HG03108 (cell line): ENCODE data around the gene LAD1.

Experiments
- ATAC-seq: cut with Tn5 transposase; IDR thresholded peaks from one replicate; pipeline ENCODE4 v1.9.1; 2021; ENCODE audit warnings: moderate library complexity; ENCODE audit not compliant: unreplicated experiment

LAD1 gene

DNA sequence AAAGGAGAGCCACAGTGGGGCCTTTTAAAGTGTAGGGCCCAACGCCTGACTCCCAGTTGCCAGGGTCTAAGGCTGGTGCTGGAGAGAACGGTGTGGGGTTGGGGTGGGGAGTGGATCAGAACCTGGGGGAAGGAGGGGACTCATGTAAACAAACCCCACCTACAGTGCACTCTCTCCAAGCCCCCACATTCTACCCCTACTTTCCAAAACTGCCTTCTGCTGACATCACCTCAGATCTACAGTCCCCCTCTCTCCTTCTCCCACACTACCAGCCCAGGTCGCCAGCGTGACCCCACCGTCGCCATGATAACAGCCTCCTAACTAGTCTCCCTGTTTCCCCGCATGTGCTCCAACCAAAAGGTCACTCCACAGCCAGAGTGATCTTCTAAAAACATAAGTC lies 48.2 kb downstream of the LAD1 start:
- ATAC-seq, result no peak

DNA sequence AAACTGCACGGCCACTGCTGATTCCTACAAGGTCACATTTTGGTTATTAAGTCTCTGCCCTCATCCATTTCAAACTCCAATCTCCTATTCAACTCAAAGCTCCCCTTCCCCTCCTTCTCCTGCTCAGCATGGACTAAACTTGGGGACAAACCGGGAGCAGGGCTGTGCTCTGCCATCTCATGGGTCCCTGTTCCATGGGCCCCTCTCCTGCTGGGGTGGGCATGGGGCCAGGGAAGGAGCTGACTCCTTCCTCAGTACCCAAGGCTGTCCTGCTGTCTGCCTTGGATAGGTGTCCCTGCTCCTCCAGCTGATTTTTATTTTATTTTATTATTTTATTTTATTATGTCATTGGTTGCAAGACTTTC lies 48.8 kb downstream of the LAD1 start:
- no peak for ATAC-seq

DNA sequence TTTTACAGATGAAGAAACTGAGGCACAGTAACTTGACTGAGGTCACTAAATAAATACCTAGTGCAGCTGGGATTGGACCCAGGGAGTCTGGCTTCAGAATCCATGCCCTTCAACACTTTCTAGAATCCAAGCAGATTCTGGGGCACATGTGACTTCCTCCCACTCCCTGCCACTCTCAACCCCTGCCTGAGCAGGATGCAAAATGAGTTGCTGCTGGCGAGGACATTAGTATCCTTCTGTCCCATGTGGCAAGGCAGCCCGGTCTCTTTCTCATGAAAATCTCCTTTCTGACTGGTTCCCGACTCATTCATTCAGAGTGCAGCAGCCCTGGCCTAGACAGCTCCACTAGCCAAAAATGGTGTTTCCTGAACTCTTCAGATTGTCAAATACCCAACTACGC lies 50.0 kb downstream of the LAD1 start:
- ATAC-seq, result no peak

DNA sequence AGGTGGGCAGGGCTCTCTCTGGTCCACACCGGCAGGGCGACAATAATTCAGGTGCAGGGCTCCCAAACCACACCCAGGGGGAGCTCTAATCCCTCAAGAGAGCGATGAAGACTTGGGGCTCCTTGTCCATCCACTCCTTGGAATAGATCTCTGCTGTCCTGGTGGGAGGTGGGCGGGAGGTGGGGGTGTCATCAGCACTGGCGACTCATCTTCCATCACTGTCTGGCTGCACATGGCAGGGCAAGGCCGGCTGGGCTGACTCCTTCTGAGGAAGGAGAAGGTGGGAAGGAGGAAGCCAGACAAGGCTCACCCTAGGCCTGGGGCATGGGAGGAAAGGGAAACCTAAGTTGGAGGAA lies 50.9 kb downstream of the LAD1 start:
- peak; percentile 49 for ATAC-seq

DNA sequence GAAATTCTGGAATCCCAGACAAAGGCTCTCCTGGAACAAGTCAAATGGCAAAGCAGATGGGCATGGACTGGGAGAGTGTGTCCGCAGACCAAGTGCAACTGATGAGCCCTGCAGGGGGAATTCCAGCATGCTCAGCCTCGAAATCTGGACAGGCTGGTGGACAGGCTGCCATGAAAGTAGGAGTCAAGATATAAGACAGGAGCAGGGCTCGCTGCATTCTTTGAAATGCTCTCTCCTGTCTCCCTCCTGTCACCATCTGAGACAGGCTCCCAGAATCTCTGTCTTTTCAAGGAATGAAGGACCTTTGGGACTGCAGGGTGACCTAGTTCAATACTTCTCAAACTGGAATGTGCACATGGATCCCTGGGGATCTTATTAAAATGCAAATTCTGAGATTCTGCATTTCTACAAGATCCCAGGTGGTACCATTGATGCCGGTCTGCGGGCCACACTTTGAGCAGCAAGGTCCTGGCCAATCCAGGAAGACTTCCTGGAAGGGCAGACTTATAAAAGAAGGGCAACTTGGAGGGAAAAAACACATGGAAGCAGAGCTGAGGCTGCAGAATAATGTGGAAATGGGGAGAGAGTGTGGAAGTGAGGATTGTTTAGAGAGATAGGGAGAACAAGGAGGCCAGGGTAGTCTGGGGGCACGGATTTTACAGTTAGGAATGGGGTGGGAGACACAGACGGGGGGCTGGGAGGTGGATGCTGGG lies 51.5 kb downstream of the LAD1 start:
- no peak for ATAC-seq

DNA sequence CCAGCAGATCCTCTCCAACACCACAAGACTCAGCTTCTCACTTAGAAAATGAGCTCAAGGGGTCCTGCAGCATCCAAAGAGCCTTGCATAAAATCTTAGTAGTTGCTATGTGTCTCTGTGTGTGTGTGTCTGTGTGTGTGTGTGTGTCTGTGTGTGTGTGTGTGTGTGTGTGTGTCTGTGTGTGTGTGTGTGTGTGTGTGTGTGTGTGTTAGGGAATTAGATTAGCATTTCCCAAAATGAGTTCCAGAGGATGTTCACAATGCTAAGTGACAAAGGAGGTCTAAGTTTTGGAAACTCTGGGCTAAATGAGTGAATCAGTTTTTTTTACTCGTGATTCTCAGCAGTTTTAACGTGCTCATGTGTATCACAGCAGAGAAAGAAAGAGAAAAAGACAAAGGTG lies 52.1 kb downstream of the LAD1 start:
- ATAC-seq, result no peak

DNA sequence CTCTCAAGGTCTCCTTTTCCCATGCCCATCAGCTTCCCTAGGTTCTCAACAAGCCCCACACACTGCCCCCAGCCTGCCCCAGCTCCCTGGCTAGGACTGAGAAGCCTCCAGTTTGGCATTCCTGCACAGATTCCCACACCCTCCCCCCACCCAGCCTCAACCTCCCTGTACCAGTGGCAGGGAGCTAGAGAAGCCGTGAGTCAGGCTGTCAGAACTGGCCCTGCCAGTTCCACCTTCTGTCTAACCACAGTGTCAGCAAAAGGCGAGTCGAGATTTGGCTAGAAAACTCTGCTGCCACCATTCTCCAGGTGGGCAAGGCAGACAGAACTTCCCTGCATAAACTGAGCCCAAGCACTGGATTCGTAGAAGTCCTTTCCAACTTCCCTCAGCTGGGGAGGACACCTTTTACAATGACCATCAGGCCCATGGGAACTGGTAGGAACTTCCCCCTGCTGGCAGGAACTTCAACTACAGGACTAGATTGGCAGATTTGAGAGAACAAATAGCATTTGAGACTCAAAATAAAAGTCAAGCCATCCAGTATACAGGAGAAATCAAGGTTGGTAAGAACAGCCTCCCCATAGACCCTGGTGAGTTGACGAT lies 52.7 kb downstream of the LAD1 start:
- no peak for ATAC-seq

DNA sequence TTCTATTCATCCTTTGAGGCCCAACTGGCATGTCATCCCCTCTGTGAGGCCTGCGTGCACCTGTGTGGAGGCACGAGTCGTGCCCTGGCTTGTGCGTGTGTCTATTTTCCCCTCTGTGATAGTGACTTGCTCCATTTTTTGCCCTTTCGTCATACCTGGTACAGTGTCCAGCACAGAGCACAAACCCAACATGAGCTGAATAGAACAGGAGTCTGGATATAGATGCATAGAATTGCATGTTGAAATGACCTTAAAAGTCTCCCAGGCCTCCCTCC lies 54.1 kb downstream of the LAD1 start:
- no peak for ATAC-seq

DNA sequence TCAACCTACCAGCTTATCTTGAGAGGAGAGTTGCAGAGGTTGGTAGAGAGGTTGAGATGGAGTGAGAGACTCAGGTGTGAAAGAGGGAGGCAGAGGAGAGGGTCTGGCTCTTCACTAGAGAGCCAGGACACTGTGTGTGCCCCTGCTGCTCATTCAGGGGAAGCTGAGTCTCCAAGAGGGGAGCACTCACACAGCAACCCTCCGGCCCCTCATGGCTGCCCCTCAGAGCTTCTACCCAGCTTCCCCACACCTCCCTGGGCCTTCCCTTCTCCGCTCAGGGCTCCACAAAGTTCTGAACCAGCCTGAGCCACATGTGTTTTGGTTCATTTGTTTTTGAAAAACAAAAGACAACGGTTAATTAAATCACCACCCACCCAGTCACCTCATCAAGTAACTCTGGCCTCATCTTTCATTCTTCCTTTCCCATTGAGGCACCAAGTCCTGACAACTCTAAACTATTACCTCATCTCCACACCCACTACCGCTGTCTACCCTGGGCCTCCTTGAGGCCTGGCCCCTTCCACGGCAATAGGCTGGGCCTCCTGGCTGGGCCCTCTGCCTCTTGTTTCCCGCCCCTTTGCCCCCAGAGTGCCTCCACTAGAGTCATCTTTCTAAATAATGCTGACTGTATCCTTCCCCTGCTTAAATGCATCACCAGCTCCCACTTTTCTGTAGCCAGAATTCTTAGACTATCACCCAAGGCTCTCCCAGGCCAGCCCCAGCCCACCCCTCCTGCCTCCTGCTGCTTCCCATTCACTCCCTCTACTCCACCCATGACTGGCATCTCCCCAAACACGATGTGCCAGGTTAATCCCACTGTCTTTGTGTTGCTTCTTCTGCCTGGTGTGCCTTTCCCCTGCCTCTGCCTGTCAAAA lies 54.7 kb downstream of the LAD1 start:
- ATAC-seq, result no peak

DNA sequence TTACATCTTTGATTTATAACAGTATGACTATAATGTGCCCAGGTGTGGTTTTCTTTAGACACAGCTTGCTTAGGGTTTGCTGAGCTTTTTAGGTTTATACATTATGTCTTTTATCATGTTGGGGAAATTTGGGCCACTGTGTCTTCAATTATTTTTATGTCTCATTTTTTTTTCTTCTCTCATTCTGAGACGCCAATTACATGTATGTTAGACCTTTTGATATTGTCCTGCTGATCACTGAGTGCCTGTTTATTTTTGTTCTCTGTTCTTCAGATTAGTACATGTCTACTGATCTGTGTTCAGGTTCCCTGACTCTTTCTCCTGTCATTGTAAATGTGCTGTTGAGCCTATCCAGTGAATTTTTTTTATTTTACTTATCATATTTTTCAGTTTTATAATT lies 57.7 kb downstream of the LAD1 start:
- no peak for ATAC-seq

DNA sequence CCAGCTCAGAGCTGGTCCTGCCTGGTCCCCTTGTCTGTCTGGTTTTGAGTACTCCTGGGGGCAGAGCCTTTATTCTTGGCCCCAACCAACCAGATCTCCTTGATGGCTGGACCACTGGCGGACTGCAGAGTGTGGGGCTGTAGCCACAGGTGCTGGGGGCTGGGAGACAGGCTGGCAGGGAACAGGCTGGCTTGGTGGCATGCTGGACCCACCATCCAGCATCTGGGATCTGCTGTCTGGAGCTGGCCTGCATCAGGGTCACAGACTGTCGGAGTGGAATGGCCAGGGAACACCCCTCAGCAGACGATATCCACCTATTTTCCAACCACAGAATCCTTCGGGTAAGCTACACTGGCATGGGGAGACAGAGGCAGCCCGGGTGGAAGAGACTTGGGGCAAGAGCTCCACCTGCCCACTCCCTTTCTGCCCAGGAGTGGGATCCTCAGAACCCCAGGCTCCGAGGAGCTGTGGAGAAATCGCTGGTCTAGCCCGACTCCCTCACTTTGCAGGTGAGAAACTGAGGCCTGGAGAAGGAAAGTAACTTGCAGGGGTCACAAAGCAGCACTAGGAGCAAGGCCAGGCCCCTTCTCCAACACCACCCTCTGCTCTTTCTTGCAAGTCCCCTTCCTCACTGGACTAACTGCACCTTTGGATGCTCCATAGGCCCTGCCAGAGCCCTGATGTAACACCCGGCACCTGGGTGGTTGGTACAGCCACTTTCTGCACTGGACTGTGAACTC lies 62.2 kb downstream of the LAD1 start:
- no peak for ATAC-seq

DNA sequence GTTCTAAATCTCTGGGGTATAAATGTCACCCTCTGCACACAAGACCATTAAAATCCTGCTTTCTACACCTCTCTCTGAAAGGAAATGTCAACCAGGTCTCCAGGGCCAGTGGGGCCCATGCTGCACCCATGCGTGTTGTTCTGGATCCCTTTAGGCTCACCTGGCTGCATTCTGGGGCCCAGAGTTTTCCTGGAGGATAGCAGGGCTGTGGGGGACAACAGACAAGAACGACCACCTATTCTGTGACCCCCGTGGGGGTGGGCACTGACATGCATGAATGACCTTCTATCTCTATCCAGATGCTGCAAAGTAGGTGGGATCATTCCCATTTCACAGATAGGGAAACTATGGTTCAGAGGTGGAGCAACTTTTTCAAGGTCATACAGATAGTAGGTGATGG lies 63.2 kb downstream of the LAD1 start:
- no peak for ATAC-seq

DNA sequence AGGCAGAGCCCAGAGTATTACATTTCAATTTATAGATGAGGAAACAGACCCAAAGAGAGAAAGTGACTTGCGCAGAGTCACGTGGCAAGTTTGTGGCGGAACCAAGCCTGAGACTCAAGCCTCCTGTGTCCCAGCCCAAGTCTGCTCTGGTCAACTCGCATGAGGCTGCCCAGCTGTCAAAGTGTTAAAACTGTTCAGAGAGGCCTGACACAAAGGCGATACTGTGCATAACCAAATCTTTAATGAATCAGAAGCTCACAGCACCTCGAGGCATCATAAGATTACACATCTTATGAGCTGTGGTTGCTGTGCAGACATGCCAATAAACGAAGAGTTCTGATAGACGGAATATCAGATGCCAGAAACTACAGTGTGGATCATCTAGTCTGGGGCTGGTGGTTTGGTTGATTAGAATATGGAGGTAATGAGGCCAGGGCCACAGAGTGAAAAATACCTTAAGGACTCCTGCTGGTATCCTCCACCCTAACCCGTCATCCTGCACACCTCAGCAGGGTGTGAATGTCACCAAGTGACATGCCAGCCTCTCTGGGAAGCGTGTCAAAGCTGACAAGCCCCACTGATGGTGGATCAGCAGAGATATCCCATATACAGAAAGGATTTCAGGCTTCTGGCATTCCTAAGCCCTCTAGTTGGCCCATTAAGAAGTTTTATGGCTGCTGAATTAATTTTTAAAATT lies 63.8 kb downstream of the LAD1 start:
- ATAC-seq, result no peak

DNA sequence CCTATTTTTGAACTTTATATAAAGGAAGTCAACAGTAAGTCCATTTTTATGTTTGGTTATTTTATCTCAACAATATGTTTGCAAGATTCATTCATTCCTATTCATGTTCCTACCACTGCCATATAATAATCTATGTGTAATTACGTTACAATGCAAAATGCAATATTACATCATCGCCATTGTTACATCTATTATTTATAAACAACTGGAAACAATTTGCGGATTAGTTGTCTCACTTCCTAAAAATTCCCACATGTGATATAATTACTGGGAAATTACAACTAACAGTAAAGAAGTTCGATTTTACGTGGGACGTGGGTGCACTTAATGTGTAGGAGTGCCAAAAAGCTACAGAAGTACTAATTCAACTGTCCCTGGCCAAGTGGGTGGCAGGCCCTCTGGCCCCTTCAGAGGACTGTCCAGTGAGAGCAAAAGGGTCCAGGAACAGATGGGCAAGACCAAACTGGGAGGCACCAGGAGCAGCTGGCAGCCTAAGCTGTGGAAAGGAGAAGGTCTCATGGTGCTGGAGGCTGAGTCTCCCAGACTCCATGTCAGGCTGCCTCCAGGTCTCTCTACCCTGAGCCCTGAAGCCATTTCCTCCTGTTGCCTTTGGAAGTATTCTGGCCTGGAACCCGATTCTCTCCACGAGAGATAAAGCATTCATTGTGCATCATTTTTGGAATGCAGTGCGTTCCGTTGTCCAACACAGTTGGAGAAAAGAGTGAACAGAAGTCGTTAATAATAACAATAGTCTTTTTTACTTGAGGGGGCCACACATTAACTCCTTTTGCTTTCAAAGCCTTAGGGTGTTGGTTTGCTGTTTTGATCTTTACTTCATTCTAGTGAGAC lies 64.6 kb downstream of the LAD1 start:
- ATAC-seq, result no peak

DNA sequence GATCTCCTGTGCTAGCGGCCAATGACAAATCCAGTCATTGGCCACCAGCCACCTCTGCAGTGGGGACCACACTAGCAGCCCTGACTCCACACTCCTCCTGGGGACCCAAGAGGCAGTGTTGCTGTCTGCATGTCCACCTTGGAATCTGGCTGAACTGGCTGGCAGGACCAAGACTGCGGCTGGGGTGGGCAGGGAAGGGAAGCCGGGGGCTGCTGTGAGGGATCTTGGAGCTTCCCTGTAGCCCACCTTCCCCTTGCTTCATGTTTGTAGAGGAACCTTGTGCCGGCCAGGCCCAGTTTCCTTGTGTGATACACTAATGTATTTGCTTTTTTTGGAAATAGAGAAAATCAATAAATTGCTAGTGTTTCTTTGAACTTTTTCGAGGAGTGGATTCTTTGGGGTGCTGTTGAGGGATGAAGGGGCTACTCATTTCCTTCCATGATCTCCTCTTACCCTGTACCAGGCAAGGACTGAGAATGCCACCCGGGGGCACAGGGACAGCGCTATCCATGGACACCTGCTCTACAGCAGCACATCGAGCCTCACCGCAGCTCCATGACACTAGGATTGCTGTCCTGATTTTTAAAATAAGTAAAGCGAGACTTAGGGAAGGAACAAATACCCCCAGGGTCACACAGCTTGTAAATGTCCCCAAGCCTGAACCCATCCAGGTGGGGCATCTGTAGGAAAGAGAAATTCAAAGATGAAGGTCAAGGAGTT lies 66.3 kb downstream of the LAD1 start:
- no peak for ATAC-seq

DNA sequence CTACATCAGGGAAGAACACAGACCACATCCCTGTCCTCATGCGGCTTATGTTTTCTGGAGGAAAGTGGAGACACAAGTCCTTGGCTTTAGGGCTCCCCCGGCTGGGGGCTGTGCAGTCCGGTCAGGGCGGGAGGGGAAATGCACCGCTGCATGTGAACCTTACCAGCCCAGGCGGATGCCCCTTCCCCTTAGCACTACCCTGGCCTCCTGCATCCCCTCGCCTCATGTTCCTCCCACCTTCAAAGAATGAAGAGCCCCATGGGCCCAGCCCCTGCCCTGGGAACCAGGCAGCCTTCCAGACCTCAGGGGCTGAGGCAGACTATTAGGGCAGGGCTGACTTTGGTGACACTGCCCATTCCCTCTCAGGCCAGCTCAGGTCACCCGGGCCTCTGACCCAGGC lies 67.1 kb downstream of the LAD1 start:
- ATAC-seq, result no peak

DNA sequence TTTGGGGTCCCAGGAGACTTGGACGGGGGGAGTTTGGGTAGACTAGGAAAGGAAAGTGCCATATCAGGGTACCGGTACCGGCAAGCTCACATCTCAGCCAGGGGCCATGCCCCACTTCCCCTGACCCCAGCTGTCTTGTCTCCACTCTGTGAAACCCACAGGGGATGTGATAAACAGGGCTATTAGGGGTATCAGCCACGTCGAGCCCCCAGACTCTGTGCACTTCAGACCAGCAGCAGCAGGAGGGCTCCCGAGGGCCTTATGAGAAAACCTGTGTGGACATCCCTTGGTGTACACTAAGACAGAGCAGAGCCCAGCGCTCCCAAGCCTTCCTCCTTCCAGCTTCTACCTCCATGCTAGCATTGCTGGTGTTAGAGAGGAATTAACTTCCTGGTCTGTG lies 68.0 kb downstream of the LAD1 start:
- ATAC-seq, result no peak
